Measurements from ENCODE around the gene MEF2D.
A peak's percentile ranks its signal among the peaks of the same experiment; 100 is the strongest.

The MEF2D gene

DNA sequence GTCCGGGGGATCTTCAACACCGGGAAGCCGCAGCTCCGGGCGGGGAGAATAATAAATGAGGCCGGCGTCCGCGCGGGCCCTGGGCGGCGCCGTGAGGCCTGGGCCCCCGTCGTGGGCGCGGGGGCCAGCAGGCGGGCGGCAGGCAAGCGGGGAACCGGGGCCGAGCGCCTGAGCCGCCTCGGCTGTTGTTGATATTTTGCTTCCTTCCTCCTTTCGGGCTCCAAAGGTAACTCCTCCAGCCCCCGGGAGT lies at the start of gene MEF2D:
Gene MEF2D (minus strand): TSS at position 233 of the 250 bp plus-strand sequence. CDS start 17,483 bp downstream, outside the sequence.
- H3K4me3 ChIP-seq (ENCODE audit: low read depth, low read length): peak within 1 kb of the TSS; percentile 71

DNA sequence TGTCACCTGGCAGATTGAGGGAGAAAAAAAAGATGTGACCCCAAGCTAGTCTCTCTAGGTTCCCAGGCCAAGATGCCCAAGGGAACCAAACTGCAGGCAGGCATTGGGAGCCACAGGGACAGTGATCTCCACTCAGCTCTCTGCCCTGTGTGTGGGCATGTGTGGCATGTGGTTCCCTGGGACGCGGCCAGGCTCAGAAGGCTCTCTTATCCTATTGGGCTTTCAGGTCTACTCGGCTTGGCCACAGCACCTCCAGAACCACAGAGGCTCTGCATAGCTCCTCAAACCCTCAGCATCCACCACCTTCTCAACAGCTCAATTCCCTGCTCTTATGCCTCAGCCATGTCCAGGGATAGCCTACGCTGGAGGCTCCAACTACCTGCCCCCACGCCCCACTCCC lies 49.8 kb upstream of the MEF2D start:
- no peak overlapping the region for H3K4me3 ChIP-seq (ENCODE audit: low read depth, low read length)

DNA sequence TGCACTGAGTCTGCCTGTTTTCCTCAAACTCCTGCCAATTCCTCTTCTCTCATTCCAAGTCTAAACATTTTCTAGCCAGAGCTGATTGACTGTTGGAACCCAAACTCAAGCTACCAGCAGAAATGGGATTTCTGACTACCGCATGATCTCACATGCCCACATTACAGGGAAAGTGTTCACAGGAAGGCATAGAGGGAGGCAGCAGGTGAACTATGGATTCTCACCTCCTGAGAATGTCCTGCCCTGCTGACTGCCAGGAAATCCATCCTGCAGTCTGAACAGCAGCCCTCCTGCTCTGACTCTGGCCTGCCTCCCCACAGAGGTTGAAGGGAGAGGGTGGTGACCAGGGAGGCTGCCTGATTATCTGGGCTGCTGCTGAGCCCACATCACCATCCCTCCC lies 49.3 kb upstream of the MEF2D start:
- no peak overlapping the region for H3K4me3 ChIP-seq (ENCODE audit: low read depth, low read length)

DNA sequence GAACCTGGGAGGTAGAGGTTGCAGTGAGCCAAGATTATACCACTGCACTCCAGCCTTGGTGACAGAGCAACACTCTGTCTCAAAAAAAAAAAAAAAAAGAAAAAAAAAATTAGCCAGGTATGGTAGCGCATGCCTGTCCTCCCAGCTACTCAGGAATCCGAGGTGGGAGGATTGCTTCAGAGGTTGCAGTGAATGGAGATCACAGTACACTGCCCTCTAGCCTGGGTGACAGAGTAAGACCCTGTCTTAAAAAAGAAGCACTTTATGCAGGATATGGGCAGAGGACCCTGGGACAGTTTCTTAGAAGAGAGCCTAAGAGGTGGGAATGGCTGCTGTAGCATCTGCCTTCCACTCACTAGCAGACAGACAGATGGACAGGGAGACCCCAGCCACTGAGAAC lies 48.8 kb upstream of the MEF2D start:
- no peak overlapping the region for H3K4me3 ChIP-seq (ENCODE audit: low read depth, low read length)

DNA sequence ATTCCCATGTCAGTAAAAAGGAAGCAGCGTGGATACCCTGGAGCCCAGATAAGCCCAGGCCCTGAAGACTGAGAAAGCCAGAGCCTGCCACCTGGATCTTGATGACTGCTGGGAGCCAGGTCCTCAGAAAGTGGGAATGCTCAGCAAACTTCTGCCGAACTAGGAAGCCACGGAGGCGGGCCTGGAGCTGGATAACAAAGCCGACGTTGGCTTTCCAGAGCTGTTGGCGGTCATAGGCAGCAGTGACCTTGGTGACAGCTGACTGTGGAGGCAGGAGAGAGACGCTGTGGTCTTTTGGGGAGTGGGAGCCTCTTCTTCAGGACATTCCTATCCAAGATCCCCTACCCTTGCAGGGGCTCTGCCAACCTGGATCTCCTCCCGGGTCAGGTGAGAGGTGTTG lies 47.4 kb upstream of the MEF2D start:
- no peak overlapping the region for H3K4me3 ChIP-seq (ENCODE audit: low read depth, low read length)

DNA sequence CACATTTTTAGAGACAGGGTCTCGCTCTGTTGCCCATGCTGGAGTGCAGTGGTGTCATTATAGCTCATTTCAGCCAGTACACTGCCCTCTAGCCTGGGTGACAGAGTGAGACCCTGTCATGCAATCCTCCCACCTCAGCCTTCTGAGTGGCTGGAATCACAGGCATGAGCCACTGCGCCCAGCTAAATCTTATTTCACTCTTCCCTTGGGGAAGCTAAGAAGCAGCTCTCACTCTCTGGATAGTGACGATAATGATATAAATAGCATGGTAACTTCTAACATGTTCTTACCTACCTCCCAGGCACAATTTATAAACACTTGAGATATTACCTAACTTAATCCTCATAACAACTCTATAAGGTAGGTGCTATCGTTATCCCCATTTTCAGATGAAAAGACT lies 46.9 kb upstream of the MEF2D start:
- no peak overlapping the region for H3K4me3 ChIP-seq (ENCODE audit: low read depth, low read length)

DNA sequence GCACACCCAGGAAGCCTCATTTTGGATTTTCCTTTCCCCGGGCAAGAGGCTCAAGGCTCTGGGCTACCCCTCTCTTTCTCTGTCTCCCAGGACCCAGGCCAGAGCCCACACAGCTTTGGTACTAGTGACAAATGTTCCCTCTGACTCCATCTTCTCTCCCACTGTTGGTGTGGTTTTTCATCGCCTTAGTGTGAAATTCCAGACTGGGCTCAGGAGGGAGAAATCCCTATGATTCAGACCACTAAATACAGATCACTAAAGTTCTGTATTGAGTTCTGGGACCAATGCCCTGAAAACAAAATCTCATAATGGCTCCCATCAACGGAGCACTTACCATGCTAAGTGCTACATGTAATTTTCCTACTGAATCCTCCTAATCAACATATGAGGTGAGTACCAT lies 45.7 kb upstream of the MEF2D start:
- H3K4me3 ChIP-seq (ENCODE audit: low read depth, low read length): no peak overlapping the region

DNA sequence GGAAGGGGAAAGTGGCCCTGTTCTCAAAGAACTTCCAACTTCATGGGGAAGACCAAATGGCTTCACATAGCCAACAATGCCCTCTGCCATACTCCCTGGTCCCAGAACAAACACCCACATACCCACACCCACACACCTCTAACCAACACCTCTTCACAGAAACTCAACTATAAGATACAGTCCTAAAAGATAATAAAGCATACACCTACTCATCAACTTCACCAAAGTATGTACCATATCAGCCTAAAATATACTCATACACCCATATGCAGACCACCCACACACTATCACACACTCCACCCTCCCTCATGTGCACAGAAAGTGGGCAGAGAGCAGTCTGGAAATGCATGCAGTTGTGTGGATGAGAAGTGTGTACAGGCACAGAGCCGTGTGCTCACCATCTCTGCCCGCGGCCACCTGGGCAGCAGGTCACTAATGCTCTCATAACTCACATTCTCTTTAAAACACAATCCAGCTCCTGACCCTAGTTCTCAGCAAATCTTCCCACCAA lies 44.1 kb upstream of the MEF2D start:
- H3K4me3 ChIP-seq (ENCODE audit: low read depth, low read length): no peak overlapping the region

DNA sequence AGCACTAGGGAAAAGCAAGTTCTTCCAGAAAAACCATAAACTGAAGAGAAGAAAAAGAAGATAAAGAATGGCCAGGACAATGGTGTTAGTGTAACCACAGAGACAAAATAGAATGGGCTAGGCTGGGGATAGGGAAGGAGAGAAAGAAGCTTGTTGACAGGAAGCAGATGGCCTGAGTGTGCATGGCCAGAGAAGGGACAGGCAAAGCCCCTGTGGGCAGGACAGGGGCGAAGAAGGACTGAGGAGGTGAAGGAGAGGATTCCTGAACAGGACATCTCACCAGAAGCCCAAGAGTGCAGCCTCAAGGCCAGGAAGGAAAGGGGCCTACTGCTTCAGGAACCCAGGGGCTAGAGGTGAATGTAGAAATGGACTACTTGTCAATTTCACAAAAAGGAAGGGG lies 42.5 kb upstream of the MEF2D start:
- no peak overlapping the region for H3K4me3 ChIP-seq (ENCODE audit: low read depth, low read length)

DNA sequence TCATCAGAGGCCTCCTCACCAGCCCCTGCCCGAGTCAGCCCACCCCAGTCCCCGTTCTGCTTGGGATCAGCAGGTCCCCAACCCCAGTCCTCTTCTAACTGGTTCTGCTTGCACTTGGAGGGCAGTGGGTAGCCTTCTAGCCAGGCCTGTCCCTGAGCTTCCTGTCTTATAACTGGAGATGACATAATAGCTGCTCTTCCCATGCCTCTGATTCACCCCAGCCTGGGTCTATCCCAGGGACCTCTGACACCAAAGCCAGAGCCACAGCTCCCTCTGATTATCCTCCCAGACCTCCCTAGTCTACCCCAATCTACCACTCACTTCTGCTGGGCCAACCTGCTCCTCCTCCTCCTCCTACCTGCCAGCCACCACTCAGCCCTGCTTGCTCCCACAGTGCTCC lies 40.4 kb upstream of the MEF2D start:
- H3K4me3 ChIP-seq (ENCODE audit: low read depth, low read length): no peak overlapping the region

DNA sequence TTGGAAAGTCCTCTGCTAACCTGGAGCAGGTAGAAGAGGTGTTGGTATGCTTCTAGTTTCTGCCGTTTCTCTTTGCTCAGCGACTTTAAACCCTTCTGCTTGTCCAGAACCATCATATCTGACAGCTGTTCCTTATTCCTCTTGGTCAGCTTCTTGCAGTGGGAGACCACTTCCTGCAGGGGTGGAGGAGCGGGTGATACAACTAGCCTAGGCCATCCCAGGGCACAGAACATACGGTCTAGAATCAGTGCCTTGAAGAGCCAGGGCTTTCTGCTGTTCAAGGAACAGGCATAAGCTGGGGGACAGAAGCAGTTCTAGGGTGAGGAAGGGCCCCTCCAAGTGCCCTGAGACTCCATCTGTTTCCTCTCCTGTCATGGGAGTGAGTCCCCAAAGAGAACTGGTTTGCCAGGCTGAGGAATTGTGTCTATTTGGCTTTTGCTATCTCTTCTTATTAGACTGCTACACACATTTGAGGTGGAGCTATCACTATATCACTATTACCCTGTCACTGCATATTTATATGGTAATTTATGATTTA lies 39.3 kb upstream of the MEF2D start:
- H3K4me3 ChIP-seq (ENCODE audit: low read depth, low read length): no peak overlapping the region

DNA sequence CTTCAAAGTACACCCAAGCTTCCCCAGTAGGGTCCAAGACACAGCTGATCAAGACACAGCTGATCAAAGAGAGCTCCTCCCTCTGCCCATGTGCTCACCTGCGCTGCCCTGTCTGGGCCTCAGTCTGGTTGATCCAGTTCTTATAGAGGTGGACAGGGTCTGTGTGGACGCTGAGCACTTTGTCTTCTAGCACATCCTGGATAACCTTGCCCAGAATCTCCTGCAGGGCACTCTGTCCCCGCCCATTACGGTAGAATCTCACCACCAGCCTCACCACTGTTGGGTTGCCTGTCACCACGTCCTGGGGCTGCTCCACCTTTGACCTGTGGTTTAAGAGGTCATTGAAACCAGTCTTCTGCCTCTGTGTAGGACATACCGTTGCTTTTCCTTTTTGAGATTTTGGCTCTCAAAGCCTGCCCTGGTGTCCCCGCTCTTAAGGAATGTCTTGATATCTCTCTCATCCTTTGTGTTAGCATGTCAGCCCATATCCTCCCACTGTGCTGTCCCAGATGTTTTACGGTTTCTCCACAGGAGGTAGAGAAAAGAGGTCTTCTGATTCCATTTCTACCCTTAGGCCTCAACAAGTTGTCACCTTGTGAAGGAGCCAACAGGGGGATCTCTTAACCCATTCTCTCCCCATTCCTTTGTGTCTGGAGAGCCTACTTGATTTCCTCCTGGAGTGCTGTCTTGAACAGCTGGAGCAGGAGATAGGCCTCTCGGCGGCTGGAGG lies 38.3 kb upstream of the MEF2D start:
- no peak overlapping the region for H3K4me3 ChIP-seq (ENCODE audit: low read depth, low read length)

DNA sequence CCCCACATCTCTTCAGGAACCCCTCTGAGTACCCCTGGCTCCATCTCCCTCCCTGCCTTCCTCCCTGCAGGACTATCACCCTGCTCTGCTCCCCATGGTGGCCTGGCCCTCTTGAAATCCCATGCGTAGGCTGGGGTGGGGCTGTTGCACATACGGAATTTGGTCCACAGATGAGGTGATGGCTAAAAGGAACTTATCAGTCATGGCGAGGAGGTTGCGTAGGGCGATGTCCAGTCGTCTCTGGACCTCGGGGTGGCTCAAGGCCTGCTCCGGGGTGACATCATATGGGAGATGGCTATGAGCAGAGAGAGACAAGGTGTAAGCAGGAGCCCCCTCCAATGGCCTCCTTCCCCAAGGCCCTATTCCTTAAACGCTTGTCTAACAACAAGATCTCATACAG lies 36.5 kb upstream of the MEF2D start:
- no peak overlapping the region for H3K4me3 ChIP-seq (ENCODE audit: low read depth, low read length)

DNA sequence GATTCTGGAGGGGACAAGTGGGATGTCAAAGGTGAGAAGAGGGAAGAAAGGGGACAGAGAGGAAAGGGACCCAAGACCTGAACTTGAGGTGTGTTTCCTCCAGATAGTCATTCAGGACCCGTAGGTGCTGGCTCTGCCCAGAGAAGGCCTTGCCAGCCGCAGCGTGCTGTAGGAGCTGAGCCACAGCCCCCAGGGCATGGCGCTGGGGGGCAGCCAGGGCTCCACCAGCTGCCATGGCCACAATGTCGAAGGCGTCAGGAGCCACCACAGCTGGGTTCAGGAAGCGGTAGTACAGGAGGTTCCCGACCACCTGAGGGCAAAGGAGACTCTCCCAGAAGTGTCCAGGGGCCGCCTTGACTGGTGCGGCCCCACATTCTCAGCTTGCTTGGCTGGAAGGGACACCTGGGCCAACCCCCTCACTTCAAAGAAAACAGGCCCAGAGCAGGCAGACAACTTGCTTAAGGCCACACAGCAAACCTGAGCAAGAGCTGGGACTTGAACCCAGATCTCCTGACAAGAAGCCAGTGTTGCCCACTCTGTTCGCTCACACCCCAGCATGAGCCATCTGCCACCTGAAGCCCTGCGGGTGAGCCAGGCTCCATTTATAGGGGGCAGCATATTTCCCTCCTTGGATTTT lies 34.0 kb upstream of the MEF2D start:
- H3K4me3 ChIP-seq (ENCODE audit: low read depth, low read length): no peak overlapping the region

DNA sequence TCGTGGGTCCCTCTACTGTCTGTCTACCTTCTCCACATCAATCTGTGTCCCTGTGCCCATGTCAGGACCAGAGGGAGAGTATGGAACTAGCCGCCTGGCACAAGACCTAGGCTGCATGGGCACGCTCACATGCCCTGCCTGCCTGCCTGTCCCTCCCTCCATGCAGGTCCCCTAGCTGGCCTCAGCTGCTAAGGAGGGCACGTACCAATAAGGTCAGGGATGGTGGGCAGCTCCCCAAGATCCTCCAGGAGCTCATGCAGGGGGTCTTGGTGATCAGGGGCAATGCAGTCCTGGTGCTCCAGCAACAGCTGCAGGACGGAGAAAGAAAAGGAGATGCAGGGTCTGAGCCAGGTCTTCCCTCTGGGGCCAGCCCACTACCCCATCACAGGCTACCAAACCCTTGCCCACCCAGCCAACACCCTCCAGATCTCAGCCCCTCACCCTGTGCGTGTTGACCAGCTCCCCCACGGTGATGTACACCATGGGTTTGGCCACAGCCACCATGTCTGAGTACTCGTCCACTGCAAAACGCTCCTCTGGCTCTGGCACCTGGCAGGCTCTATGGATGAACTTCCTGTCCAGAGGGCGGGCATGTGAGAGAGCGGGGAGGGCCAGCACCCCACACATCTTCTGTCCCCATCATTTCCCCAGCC lies 33.1 kb upstream of the MEF2D start:
- H3K4me3 ChIP-seq (ENCODE audit: low read depth, low read length): no peak overlapping the region

DNA sequence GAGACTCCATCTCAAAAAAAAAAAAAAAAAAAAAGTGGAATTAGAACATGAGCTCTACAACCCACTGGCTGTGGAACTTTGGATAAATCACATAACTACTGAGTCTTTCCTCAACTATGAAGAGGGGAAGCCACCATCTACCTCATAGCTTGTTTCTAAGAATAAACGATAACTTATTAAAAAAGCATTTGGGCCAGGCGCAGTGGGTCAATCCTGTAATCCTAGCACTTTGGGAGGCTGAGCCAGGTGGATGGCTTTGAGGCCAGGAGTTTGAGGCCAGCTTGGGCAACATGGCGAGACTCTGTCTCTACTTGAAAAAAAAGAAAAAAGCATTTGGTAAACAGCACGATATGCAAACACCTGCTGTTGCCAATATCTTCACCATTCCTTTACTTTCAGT lies 31.8 kb upstream of the MEF2D start:
- no peak overlapping the region for H3K4me3 ChIP-seq (ENCODE audit: low read depth, low read length)

DNA sequence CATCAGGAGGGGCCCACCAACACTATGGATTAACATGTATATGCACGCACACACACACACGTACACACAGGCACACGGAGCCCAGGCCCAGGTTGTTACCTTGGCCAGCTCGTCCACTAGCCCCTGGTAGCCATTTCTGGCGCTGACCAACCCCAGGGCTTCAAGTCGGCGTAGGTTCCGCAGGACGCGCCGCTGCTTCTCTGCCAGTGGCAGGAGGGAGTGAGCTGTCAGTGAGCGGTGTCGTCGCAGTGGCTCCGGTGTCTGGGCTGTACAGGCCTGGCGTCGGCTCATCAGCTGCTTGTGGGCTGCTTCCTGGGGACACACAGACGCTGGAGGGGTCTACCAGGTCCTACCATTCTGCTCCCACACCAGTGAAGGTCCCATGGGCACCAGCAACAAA lies 29.4 kb upstream of the MEF2D start:
- H3K4me3 ChIP-seq (ENCODE audit: low read depth, low read length): no peak overlapping the region

DNA sequence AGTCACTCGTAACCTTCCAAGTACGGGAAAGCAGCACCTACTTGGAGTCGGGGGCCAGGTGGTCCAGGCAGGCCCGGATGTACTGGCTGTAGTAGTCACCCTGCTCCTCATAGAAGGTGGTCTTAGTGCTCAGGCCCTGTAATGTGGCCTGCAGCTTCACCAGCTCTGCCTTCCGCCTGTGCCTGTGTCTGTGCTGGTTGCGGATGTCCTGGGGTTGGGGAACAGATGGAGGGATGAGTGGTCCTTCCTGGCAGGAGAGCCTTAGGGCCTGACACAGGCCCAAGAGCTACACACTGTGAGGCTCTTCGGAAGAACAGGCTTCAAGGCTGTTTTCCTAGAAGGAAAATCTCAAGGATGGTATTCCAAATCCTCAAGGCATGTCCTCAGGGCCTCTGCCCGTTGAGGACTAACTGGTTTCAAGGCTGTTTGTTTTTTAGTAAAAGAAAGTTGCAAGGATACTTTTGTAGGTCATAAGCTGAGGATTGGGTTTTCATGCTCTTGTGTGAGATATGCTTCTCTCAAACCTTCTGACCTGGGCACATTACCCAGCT lies 28.4 kb upstream of the MEF2D start:
- H3K4me3 ChIP-seq (ENCODE audit: low read depth, low read length): no peak overlapping the region

DNA sequence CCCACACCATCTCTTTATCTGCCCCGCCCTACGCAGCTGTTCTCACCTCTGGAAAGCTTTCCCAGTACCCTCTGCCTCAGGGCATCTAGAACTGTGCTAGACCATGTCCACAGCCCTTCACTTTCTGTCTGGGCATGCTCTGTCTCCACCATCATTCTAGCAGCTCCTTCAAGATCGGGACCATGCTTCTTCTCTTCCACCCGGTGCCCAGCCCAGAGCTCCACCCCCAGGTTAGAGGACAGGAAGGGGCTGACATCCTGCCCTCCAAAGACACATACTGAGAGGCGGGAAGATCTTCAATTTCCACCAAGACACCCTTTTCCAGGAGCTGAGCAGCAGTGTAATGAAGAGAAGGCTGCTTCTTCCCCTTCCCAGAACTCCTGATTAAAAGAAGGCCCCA lies 27.7 kb upstream of the MEF2D start:
- H3K4me3 ChIP-seq (ENCODE audit: low read depth, low read length): no peak overlapping the region

DNA sequence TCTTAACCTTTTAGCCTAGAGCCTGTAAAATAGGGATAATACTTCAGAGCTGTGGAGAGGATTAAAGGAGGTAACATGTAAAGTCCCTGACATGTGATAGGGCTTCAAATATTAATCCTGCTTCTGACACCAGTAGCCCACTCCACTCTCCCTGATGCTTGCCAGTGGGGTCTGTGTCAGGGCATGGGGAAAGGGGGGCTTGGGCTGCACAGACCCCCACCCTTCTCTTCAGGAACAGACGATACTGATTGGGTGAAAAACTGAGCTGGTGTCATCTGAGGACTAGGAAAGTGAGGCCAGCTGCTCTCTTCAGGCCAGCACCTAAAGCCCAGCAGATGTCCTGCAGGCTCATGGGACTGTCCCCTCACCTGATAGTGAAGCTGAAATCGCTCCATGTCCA lies 27.0 kb upstream of the MEF2D start:
- no peak overlapping the region for H3K4me3 ChIP-seq (ENCODE audit: low read depth, low read length)

DNA sequence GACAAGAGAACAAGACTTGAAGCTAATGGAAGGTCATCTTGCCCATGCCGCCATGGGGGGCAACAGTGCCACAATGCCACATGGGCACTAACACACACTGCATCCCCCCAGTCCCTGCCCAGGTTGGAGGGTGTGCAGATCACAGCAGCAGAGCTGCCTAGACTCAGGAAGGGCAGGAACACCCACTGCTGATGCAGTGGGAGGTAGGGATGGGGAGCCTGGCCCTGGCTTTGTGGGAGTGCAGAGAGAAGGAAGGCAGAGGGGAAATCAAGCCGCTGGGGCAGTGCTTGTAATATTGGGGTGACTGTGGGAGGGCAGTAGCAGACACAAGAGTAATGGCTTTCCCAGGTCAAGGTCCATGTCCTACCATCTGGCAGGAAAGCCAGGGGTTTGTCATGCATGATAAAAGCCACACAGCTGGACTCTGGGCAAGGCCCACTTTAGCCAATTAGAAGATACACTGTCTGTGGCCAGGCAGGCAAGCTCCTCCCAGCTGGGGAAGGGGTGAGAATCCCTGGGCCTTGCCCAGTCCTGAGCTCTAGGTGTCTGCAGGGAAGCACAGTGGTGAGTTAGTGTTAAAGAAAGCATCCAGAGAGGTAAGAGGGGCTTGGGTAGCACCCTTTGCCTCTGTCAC lies 25.4 kb upstream of the MEF2D start:
- no peak overlapping the region for H3K4me3 ChIP-seq (ENCODE audit: low read depth, low read length)

All from iPS-11a (cell line).